Ishikawa (cell line): Measurements from ENCODE around the gene MFSD2A.

ENCODE experiments used
- CEBPB ChIP-seq: IDR thresholded peaks from 2 replicates; pipeline ENCODE4 v1.6.1; 2012
- CREB1 ChIP-seq: IDR thresholded peaks from 2 replicates; pipeline ENCODE4 v1.6.1; 2012; ENCODE audit warnings: low read depth
- EGR1 ChIP-seq: IDR thresholded peaks from 2 replicates; pipeline ENCODE4 v1.6.1; 2012
- EP300 ChIP-seq: IDR thresholded peaks from 2 replicates; pipeline ENCODE4 v1.6.1; 2012; ENCODE audit warnings: borderline replicate concordance
- FOXM1 ChIP-seq: IDR thresholded peaks from 2 replicates; pipeline ENCODE4 v1.6.1; 2012; ENCODE audit warnings: low read depth, borderline replicate concordance
- MAX ChIP-seq: IDR thresholded peaks from 2 replicates; pipeline ENCODE4 v1.6.1; 2012
- NFIC ChIP-seq: IDR thresholded peaks from 2 replicates; pipeline ENCODE4 v1.6.1; 2012
- RAD21 ChIP-seq: IDR thresholded peaks from 2 replicates; pipeline ENCODE4 v1.6.1; 2012; ENCODE audit warnings: low read depth
- REST ChIP-seq: IDR thresholded peaks from 2 replicates; pipeline ENCODE4 v1.6.1; 2012; ENCODE audit warnings: low read depth, mild to moderate bottlenecking
- TAF1 ChIP-seq: IDR thresholded peaks from 2 replicates; pipeline ENCODE4 v1.6.1; 2012; ENCODE audit warnings: low read depth, mild to moderate bottlenecking
- TCF12 ChIP-seq: IDR thresholded peaks from 2 replicates; pipeline ENCODE4 v1.6.1; 2012; ENCODE audit warnings: low read depth
- TEAD4 ChIP-seq: IDR thresholded peaks from 2 replicates; pipeline ENCODE4 v1.6.1; 2012
- USF1 ChIP-seq: IDR thresholded peaks from 2 replicates; pipeline ENCODE4 v1.6.1; 2012
- YY1 ChIP-seq: IDR thresholded peaks from 2 replicates; pipeline ENCODE4 v1.6.1; 2012; ENCODE audit warnings: low read depth
- ZBTB7A ChIP-seq: IDR thresholded peaks from 2 replicates; pipeline ENCODE4 v1.6.1; 2012; ENCODE audit warnings: low read depth

MFSD2A gene

GRCh38 chr1:39984951-39985350 lies 30.0 kb downstream of the MFSD2A start:
- TF ChIP-seq EP300 (no peak), TAF1 (no peak), USF1 (no peak), EGR1 (no peak), TCF12 (no peak), NFIC (no peak)

- no peak for TF ChIP-seq YY1
- no peak for TF ChIP-seq MAX
- TF ChIP-seq NFIC, result no peak
- TF ChIP-seq TAF1, result no peak
- no peak for TF ChIP-seq ZBTB7A
- TF ChIP-seq EGR1, result no peak
- TF ChIP-seq REST, result no peak
- TF ChIP-seq CREB1, result no peak
- TF ChIP-seq FOXM1, result no peak
These were observed 32.9 kb downstream of the MFSD2A start for GRCh38 chr1:39987869-39988268.

- no peak for TF ChIP-seq CREB1
- TF ChIP-seq USF1, result no peak
- TF ChIP-seq CEBPB, result no peak
- no peak for TF ChIP-seq NFIC
These were observed 33.8 kb downstream of the MFSD2A start for GRCh38 chr1:39988618-39989343.

- TF ChIP-seq TEAD4, result no peak
These were observed 35.5 kb downstream of the MFSD2A start for GRCh38 chr1:39990428-39990827.

- TF ChIP-seq FOXM1 (no peak), ZBTB7A (no peak), CEBPB (no peak), TEAD4 (no peak), USF1 (no peak), TCF12 (no peak), REST (no peak), TAF1 (no peak), MAX (no peak), YY1 (no peak), RAD21 (no peak), NFIC (no peak), EP300 (no peak)
These were observed 37.3 kb downstream of the MFSD2A start for GRCh38 chr1:39992234-39992633.

GRCh38 chr1:39992888-39993287 lies 37.9 kb downstream of the MFSD2A start:
- TF ChIP-seq CEBPB, result no peak
- no peak for TF ChIP-seq ZBTB7A
- TF ChIP-seq EGR1, result no peak
- TF ChIP-seq REST, result no peak
- no peak for TF ChIP-seq TAF1
- TF ChIP-seq YY1, result no peak
- TF ChIP-seq USF1, result no peak
- no peak for TF ChIP-seq EP300
- no peak for TF ChIP-seq MAX
- no peak for TF ChIP-seq NFIC
